Measurements from ENCODE around the gene CSNK1G3. TPM values are rescaled to one million over a fixed set of nuclear protein-coding genes. Genes with fewer than 3 reads are reported as not detected.

Gene CSNK1G3
- total RNA-seq, 1 experiment from 2014 or later = 40.8 TPM

DNA sequence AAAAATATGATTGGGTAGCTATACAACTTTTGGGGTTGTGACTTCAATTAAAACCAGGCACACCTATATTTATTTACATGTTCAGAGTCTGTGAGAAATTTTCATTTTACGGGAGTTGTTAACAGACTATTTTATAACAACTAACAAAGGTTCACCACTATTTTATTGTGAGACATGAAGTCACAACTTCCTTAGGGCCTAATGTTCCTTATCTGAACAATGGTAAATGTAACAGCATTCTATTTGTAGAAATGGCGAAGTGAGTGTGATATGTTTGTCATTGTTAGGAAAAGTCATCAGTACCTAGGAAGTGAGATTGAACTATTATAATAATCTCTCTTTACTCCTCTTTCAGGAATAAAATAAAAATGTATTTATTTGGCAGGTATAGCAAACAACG lies 67.4 kb downstream of the CSNK1G3 start:
- in situ Hi-C loops (cut with HindIII; ENCODE audit: low pct_unique_long_range_greater_than_20kb, low sequenced_read_pairs) (no loop called here), intact Hi-C loops (cut with micrococcal nuclease; ENCODE audit: unreplicated experiment) (no loop called here)
- ChIA-PET CTCF (no interaction called here), POLR2A (no interaction called here)
- Histone ChIP-seq H3K4me1 (ENCODE audit: control insufficient read depth, insufficient read depth, low read length) (no peaks in the 10 kb centered on the region), H3K27me3 (ENCODE audit: control insufficient read depth, insufficient read depth, low read length) (no peaks in the 10 kb centered on the region), H3K9me3 (ENCODE audit: control insufficient read depth, insufficient read depth, low read depth, low read length) (no peaks in the 10 kb centered on the region), H3K36me3 (ENCODE audit: control insufficient read depth, insufficient read depth, low read length) (no peaks in the 10 kb centered on the region; the same call in 1 of the 2 replicates), H3K27ac (ENCODE audit: low read length) (no peak overlapping the region), H3K4me3 (ENCODE audit: low read depth in 2 of 2, low read length in 2 of 2) (no peak overlapping the region)
- ATAC-seq (no peak), DNase-seq (ENCODE audit: low read depth, low spot score) (no peak)
- TF ChIP-seq, protein P1, sequence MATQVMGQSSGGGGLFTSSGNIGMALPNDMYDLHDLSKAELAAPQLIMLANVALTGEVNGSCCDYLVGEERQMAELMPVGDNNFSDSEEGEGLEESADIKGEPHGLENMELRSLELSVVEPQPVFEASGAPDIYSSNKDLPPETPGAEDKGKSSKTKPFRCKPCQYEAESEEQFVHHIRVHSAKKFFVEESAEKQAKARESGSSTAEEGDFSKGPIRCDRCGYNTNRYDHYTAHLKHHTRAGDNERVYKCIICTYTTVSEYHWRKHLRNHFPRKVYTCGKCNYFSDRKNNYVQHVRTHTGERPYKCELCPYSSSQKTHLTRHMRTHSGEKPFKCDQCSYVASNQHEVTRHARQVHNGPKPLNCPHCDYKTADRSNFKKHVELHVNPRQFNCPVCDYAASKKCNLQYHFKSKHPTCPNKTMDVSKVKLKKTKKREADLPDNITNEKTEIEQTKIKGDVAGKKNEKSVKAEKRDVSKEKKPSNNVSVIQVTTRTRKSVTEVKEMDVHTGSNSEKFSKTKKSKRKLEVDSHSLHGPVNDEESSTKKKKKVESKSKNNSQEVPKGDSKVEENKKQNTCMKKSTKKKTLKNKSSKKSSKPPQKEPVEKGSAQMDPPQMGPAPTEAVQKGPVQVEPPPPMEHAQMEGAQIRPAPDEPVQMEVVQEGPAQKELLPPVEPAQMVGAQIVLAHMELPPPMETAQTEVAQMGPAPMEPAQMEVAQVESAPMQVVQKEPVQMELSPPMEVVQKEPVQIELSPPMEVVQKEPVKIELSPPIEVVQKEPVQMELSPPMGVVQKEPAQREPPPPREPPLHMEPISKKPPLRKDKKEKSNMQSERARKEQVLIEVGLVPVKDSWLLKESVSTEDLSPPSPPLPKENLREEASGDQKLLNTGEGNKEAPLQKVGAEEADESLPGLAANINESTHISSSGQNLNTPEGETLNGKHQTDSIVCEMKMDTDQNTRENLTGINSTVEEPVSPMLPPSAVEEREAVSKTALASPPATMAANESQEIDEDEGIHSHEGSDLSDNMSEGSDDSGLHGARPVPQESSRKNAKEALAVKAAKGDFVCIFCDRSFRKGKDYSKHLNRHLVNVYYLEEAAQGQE (IDR thresholded peaks at IDR 0.05; ENCODE audit: insufficient read depth in 1 of 2, low read depth in 2 of 2, low read length in 1 of 2) = no peak
- TF ChIP-seq TCF7L2 (IDR thresholded peaks at IDR 0.05; ENCODE audit: low read depth, low read length) (no peak), POLR2AphosphoS5 (IDR thresholded peaks at IDR 0.05; ENCODE audit: low read depth, low read length) (no peak), SIN3A (IDR thresholded peaks at IDR 0.05; ENCODE audit: borderline replicate concordance, insufficient read depth, low read depth, low read length) (no peak)
- TF ChIP-seq, protein P2, sequence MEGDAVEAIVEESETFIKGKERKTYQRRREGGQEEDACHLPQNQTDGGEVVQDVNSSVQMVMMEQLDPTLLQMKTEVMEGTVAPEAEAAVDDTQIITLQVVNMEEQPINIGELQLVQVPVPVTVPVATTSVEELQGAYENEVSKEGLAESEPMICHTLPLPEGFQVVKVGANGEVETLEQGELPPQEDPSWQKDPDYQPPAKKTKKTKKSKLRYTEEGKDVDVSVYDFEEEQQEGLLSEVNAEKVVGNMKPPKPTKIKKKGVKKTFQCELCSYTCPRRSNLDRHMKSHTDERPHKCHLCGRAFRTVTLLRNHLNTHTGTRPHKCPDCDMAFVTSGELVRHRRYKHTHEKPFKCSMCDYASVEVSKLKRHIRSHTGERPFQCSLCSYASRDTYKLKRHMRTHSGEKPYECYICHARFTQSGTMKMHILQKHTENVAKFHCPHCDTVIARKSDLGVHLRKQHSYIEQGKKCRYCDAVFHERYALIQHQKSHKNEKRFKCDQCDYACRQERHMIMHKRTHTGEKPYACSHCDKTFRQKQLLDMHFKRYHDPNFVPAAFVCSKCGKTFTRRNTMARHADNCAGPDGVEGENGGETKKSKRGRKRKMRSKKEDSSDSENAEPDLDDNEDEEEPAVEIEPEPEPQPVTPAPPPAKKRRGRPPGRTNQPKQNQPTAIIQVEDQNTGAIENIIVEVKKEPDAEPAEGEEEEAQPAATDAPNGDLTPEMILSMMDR (IDR thresholded peaks at IDR 0.05) = no peak
- no TSS peak for BruUV-seq (replicated peaks)

DNA sequence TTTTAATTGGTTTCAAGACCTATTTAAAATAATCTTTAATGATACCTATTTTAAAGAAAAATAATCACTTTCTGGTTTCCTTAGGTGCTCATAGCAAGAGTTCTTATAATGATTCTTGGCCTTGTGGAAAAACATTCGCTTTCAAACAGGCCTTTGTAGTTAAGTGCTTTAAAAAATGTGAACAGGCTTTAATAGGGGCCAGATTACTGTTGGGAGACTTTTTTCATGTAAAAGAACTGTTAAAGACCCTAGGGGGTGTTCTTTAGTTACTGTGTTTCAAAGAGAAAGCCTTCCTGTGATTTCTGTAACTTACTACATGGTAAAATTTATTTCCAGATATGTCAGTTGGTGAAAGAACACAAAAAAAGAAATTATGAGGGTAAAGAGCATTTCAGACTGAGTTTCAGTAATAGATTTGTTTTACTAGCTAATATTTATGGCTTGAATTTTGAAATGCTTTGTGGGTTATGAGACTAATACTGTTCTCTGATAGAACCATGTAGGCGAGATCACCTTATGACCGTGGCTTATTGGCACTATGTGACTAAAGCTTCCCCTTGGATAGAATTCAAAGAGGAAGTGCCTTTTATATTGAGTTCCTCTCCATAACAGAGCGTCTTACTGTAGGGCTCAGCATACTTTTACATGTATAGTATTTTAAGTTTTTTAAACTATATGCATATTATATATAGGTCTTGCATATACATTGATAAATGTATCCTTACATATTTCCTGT lies 70.7 kb downstream of the CSNK1G3 start:
- POLR2A ChIA-PET = interaction anchor here (0.5 kb wide), 1 partner anchor 1036 kb away, joined by 3 read pairs; no protein-coding TSS in a partner anchor
- DNase-seq (ENCODE audit: low read depth, low spot score) = no peak
- CTCF ChIA-PET = no interaction called here

More for the DNA sequence above, 70.7 kb downstream of the CSNK1G3 start:
- no peak for ATAC-seq
- no peaks in the 10 kb centered on the region; the same call in 1 of the 2 replicates for H3K36me3 ChIP-seq (ENCODE audit: control insufficient read depth, insufficient read depth, low read length)
- in situ Hi-C loops (cut with HindIII; ENCODE audit: low pct_unique_long_range_greater_than_20kb, low sequenced_read_pairs) (no loop called here), intact Hi-C loops (cut with micrococcal nuclease; ENCODE audit: unreplicated experiment) (no loop called here)
- no peaks in the 10 kb centered on the region for H3K27me3 ChIP-seq (ENCODE audit: control insufficient read depth, insufficient read depth, low read length)
- no peak overlapping the region for H3K27ac ChIP-seq (ENCODE audit: low read length)
- H3K9me3 ChIP-seq (ENCODE audit: control insufficient read depth, insufficient read depth, low read depth, low read length) = no peaks in the 10 kb centered on the region
- no peak for TF ChIP-seq POLR2AphosphoS5 (IDR thresholded peaks at IDR 0.05; ENCODE audit: low read depth, low read length)
- no peak for TF ChIP-seq TCF7L2 (IDR thresholded peaks at IDR 0.05; ENCODE audit: low read depth, low read length)
- TF ChIP-seq, protein P1 (IDR thresholded peaks at IDR 0.05; ENCODE audit: insufficient read depth in 1 of 2, low read depth in 2 of 2, low read length in 1 of 2) = no peak
- TF ChIP-seq SIN3A (IDR thresholded peaks at IDR 0.05; ENCODE audit: borderline replicate concordance, insufficient read depth, low read depth, low read length) = no peak
- TF ChIP-seq, protein P2 (IDR thresholded peaks at IDR 0.05) = no peak
- BruUV-seq (replicated peaks) = no TSS peak
- H3K4me3 ChIP-seq (ENCODE audit: low read depth in 2 of 2, low read length in 2 of 2) = no peak overlapping the region
- H3K4me1 ChIP-seq (ENCODE audit: control insufficient read depth, insufficient read depth, low read length) = no peaks in the 10 kb centered on the region

Data from Panc1 (cell line).